Aorta (tissue), 5 donors: ENCODE measurements around the gene C22orf39. TPM values are rescaled to one million over a fixed set of nuclear protein-coding genes. Genes with fewer than 3 reads are reported as not detected.

Source experiments
- ATAC-seq: fragments of 200-7000 bp; cut with Tn5 transposase; one replicate; pipeline ENCODE4 v1.9.1; 2022; ENCODE audit warnings: moderate library complexity; ENCODE audit not compliant: low FRiP score
- DNase-seq, 2 donors: peaks; one replicate each; pipeline ENCODE4 v3.0.0-alpha.2; 2020
- H3K27ac ChIP-seq, 2 donors: one replicate each; pipeline ENCODE4 v1.5.1; 2013; ENCODE audit warnings: low read length in 2 of 2, mild to moderate bottlenecking in 2 of 2, moderate library complexity in 2 of 2, control low read depth in 1 of 2, inconsistent platforms in 1 of 2, low read depth in 1 of 2
- H3K27me3 ChIP-seq, 2 donors: one replicate each; pipeline ENCODE4 v1.6.1; 2013; ENCODE audit warnings: control low read depth in 1 of 2, low read length in 1 of 2, mild to moderate bottlenecking in 1 of 2, moderate library complexity in 1 of 2; ENCODE audit not compliant: insufficient read depth in 2 of 2, control insufficient read depth in 1 of 2
- H3K36me3 ChIP-seq, 2 donors: one replicate each; pipeline ENCODE4 v1.6.1; 2013; ENCODE audit warnings: control low read depth in 1 of 2, low read length in 1 of 2, mild to moderate bottlenecking in 1 of 2; ENCODE audit not compliant: insufficient read depth in 2 of 2, control insufficient read depth in 1 of 2
- H3K4me1 ChIP-seq, 2 donors: one replicate each; pipeline ENCODE4 v1.6.1; 2013; ENCODE audit warnings: low read length in 2 of 2, control low read depth in 1 of 2, mild to moderate bottlenecking in 1 of 2, moderate library complexity in 1 of 2; ENCODE audit not compliant: insufficient read depth in 2 of 2, control insufficient read depth in 1 of 2
- H3K4me3 ChIP-seq, 2 donors: one replicate each; pipeline ENCODE4 v1.5.1; 2013; ENCODE audit warnings: low read length in 2 of 2, control low read depth in 1 of 2, mild to moderate bottlenecking in 1 of 2
- H3K9me3 ChIP-seq: one replicate; pipeline ENCODE4 v1.6.1; 2013; ENCODE audit warnings: mild to moderate bottlenecking, low read length; ENCODE audit not compliant: control insufficient read depth
- WGBS, 2 donors: extraction: QIAGEN DNeasy Blood & Tissue Kit; methylation state at CpG; one replicate each; pipeline ENCODE4 v1.1.7; 2013; 5-methylcytosine and 5-hydroxymethylcytosine counted together
- intact Hi-C, 2 donors: fragments of 100-400 bp; cut with DNase I; formaldehyde crosslinking; loops; one replicate each; pipeline versions ENCODE4 v1.14.2 to v1.15.0; 2022
- polyA plus RNA-seq, 2 donors: library from polyadenylated mRNA; stranded (reverse); fragments of 200-250 nt; gene quantifications; one replicate each; pipeline ENCODE4 v1.2.3, GENCODE V29; 2013
- total RNA-seq, 2 donors: library from RNA; stranded (reverse); fragmentation: NEBNext Ultra II Directional; extraction: Animal tissue kit (Norgen Biotek cat#: 25700); gene quantifications; one replicate each; pipeline ENCODE4 v1.2.1, GENCODE V29; 2021
- donor health status: healthy with polysubstance abuse.
- donor health status: Bipolar disorder and iron deficiency.
- donor health status: DM: no; HTN: no; CAD: no.
- donor health status: DM: no; HTN: no; CAD: no.
- donor health status: DM: yes; HTN: yes; CAD: no.

Gene C22orf39
- total and polyA plus RNA-seq, 4 donors = 29.3 to 58.2 (median 33.6) TPM

- DNase-seq (peak; percentile 97), ATAC-seq (peak; percentile 99)
- H3K9me3 ChIP-seq = no peaks in the 10 kb centered on the region
- H3K4me1 ChIP-seq = no peaks in the 10 kb centered on the region
- peaks cover 0 to 2% of the 10 kb centered on the region in 2 donors for H3K36me3 ChIP-seq
- 0% methylated on average over 67 to 74 of the region's 74 CpGs for WGBS, 2 donors
- peak within 1 kb of the TSS; percentile 98 for H3K4me3 ChIP-seq
- intact Hi-C loops = loop anchor here (1.0 to 10.0 kb wide), 6 partner anchors 15 to 287 kb away; partner anchors contain the start of genes CDC45 (in 2 of the 2), SLC25A1 (in 2 of the 2), UFD1 (in 2 of the 2) and C22orf39 (in 1 of the 2)
- peak within 1 kb of the TSS; percentile 30 to 89 for H3K27ac ChIP-seq
- no peaks in the 10 kb centered on the region for H3K27me3 ChIP-seq
Observed at GRCh38 chr22:19432133-19432851, 15.2 kb downstream of the C22orf39 start, which contains the start of gene MRPL40. Gene MRPL40, plus strand, starts transcription at chr22:19432545. Its CDS starts 10 bp downstream, at chr22:19432555.

- DNase-seq = peak; percentile 87 to 94
Observed at GRCh38 chr22:19431649-19432132, 15.8 kb downstream of the C22orf39 start, which contains the start of gene HIRA. Gene HIRA, minus strand, starts transcription at chr22:19431733. Its CDS starts 257 bp downstream, at chr22:19431476.

GRCh38 chr22:19430890-19431541 is 16.5 kb downstream of the C22orf39 start:
- WGBS, 2 donors = 0 to 1% methylated on average over 30 to 53 of the region's 53 CpGs
- peak; percentile 61 to 80 for DNase-seq

More at GRCh38 chr22:19431649-19432132, 15.8 kb downstream of the C22orf39 start, which contains the start of gene HIRA:
- Histone ChIP-seq H3K4me1 (no peaks in the 10 kb centered on the region), H3K27me3 (no peaks in the 10 kb centered on the region), H3K27ac (peak within 1 kb of the TSS; percentile 30 to 89), H3K9me3 (no peaks in the 10 kb centered on the region), H3K4me3 (peak within 1 kb of the TSS; percentile 98), H3K36me3 (peaks cover 0 to 2% of the 10 kb centered on the region in 2 donors)
- intact Hi-C loops = loop anchor here (1.0 to 10.0 kb wide), 6 partner anchors 16 to 287 kb away; partner anchors contain the start of genes CDC45 (in 2 of the 2), SLC25A1 (in 2 of the 2), UFD1 (in 2 of the 2) and C22orf39 (in 1 of the 2)
- 0% methylated on average over 46 to 66 of the region's 66 CpGs for WGBS, 2 donors
- peak; percentile 91 for ATAC-seq

GRCh38 chr22:19429950-19430889 is 17.3 kb downstream of the C22orf39 start:
- ATAC-seq (no peak), DNase-seq (peak in 1 of 2 donors; percentile 56)
- 19% methylated on average over 12 of the region's 12 CpGs for WGBS, 2 donors
- Histone ChIP-seq H3K9me3 (no peaks in the 10 kb centered on the region), H3K36me3 (peaks cover 0 to 2% of the 10 kb centered on the region in 2 donors), H3K4me3 (peak overlapping the region; percentile 98), H3K27me3 (no peaks in the 10 kb centered on the region), H3K4me1 (no peaks in the 10 kb centered on the region), H3K27ac (no peak overlapping the region)
- intact Hi-C loops = loop anchor here (5.0 to 10.0 kb wide), 3 partner anchors 47 to 285 kb away; partner anchors contain the start of genes CDC45 (in 1 of the 2), ESS2 (in 1 of the 2), SLC25A1 (in 1 of the 2) and UFD1 (in 1 of the 2)

More at GRCh38 chr22:19430890-19431541, 16.5 kb downstream of the C22orf39 start:
- no peaks in the 10 kb centered on the region for H3K27me3 ChIP-seq
- no peaks in the 10 kb centered on the region for H3K4me1 ChIP-seq
- no peaks in the 10 kb centered on the region for H3K9me3 ChIP-seq
- intact Hi-C loops = loop anchor here (5.0 to 10.0 kb wide), 3 partner anchors 46 to 286 kb away; partner anchors contain the start of genes CDC45 (in 1 of the 2), ESS2 (in 1 of the 2), SLC25A1 (in 1 of the 2) and UFD1 (in 1 of the 2)
- ATAC-seq = no peak
- H3K36me3 ChIP-seq = peaks cover 0 to 2% of the 10 kb centered on the region in 2 donors
- peak overlapping the region in 1 of 2 donors; percentile 21 for H3K27ac ChIP-seq
- peak overlapping the region; percentile 98 for H3K4me3 ChIP-seq

GRCh38 chr22:19424186-19424500 is 23.4 kb downstream of the C22orf39 start:
- H3K36me3 ChIP-seq = no peaks in the 10 kb centered on the region
- WGBS, 2 donors = 80 to 84% methylated on average over 3 of the region's 3 CpGs
- no peaks in the 10 kb centered on the region for H3K9me3 ChIP-seq
- DNase-seq (no peak), ATAC-seq (no peak)
- H3K4me3 ChIP-seq = no peak overlapping the region
- H3K27me3 ChIP-seq = no peaks in the 10 kb centered on the region
- no peaks in the 10 kb centered on the region for H3K4me1 ChIP-seq
- H3K27ac ChIP-seq = no peak overlapping the region
- intact Hi-C loops = no loop called here

GRCh38 chr22:19422440-19423301 is 24.8 kb downstream of the C22orf39 start:
- intact Hi-C loops = no loop called here
- Histone ChIP-seq H3K27me3 (no peaks in the 10 kb centered on the region), H3K9me3 (no peaks in the 10 kb centered on the region), H3K4me3 (no peak overlapping the region), H3K4me1 (no peaks in the 10 kb centered on the region), H3K36me3 (no peaks in the 10 kb centered on the region), H3K27ac (no peak overlapping the region)
- WGBS, 2 donors = 79 to 83% methylated on average over 11 of the region's 11 CpGs
- ATAC-seq (no peak), DNase-seq (no peak)

- H3K36me3 ChIP-seq = no peaks in the 10 kb centered on the region
- DNase-seq (no peak), ATAC-seq (no peak)
- H3K4me1 ChIP-seq = no peaks in the 10 kb centered on the region
- no peak overlapping the region for H3K27ac ChIP-seq
- intact Hi-C loops = no loop called here
- no peaks in the 10 kb centered on the region for H3K27me3 ChIP-seq
- no peak overlapping the region for H3K4me3 ChIP-seq
- H3K9me3 ChIP-seq = no peaks in the 10 kb centered on the region
- WGBS, 2 donors = 89% methylated on average over 6 of the region's 6 CpGs
Observed at GRCh38 chr22:19420321-19420720, 27.2 kb downstream of the C22orf39 start.
